Testis (tissue), 3 donors: ENCODE data around the gene NFIA. TPM values are rescaled to one million over a fixed set of nuclear protein-coding genes. Genes with fewer than 3 reads are reported as not detected.

Source experiments
- DNase-seq: peaks from one replicate; pipeline ENCODE4 v3.0.0-alpha.2; 2019
- H3K27ac ChIP-seq, 2 donors: fragments of 200-600 bp; sonication (generic); one replicate each; pipeline ENCODE4 v1.5.1; 2019
- H3K27me3 ChIP-seq: fragments of 200-600 bp; sonication (generic); one replicate; pipeline ENCODE4 v1.5.1; 2019
- H3K36me3 ChIP-seq: fragments of 200-600 bp; sonication (generic); one replicate; pipeline ENCODE4 v1.5.1; 2017; ENCODE audit warnings: low read depth; ENCODE audit errors: missing control alignments
- H3K4me1 ChIP-seq: fragments of 200-600 bp; sonication (generic); one replicate; pipeline ENCODE4 v1.5.1; 2019
- H3K4me3 ChIP-seq, 2 donors: fragments of 200-600 bp; sonication (generic); one replicate each; pipeline ENCODE4 v1.5.1; 2017 to 2019
- H3K9me3 ChIP-seq: fragments of 200-600 bp; sonication (generic); one replicate; pipeline ENCODE4 v1.5.1; 2017
- POLR2A ChIP-seq: fragments of 450-650 bp; IDR thresholded peaks from one replicate; pipeline ENCODE4 v1.6.1; 2017; ENCODE audit warnings: antibody characterized with exemption, mild to moderate bottlenecking, moderate library complexity
- WGBS, 2 donors: methylation state at CpG; one replicate each; pipeline ENCODE4 v1.1.5; 2018; 5-methylcytosine and 5-hydroxymethylcytosine counted together
- intact Hi-C: fragments of 100-400 bp; cut with DNase I; formaldehyde crosslinking; loops from one replicate; pipeline ENCODE4 v1.15.1; 2023; ENCODE audit warnings: low total_unique reads
- polyA plus RNA-seq: library from polyadenylated mRNA; stranded (reverse); fragments of 350-450 nt; fragmentation: Illumina TruSeq; extraction: RNeasy Lipid Tissue Mini Kit (QIAGEN cat#74804); gene quantifications from one replicate; pipeline ENCODE4 v1.2.3, GENCODE V29; 2014; ENCODE audit warnings: low read depth, low replicate concordance; ENCODE audit not compliant: insufficient read depth
- total RNA-seq, 2 donors: library from RNA; depleted of rRNA; stranded (reverse); fragments of >200 nt; gene quantifications; one replicate each; pipeline ENCODE4 v1.2.3, GENCODE V29; 2016
- TF ChIP-seq, protein P1 (sequence below), 3 experiments: fragments of 450-650 bp in 2 of 3; fragments of 200-600 bp in 1 of 3; sonication (generic) in 1 of 3; IDR thresholded peaks; one replicate each; pipeline ENCODE4 v1.5.1; 2016 to 2019; ENCODE audit warnings: antibody characterized with exemption in 3 of 3, mild to moderate bottlenecking in 2 of 3, moderate library complexity in 1 of 3

NFIA gene
- total and polyA plus RNA-seq, 3 donors from 2014 or later: 11.6 to 78.9 (median 53.5) TPM

DNA sequence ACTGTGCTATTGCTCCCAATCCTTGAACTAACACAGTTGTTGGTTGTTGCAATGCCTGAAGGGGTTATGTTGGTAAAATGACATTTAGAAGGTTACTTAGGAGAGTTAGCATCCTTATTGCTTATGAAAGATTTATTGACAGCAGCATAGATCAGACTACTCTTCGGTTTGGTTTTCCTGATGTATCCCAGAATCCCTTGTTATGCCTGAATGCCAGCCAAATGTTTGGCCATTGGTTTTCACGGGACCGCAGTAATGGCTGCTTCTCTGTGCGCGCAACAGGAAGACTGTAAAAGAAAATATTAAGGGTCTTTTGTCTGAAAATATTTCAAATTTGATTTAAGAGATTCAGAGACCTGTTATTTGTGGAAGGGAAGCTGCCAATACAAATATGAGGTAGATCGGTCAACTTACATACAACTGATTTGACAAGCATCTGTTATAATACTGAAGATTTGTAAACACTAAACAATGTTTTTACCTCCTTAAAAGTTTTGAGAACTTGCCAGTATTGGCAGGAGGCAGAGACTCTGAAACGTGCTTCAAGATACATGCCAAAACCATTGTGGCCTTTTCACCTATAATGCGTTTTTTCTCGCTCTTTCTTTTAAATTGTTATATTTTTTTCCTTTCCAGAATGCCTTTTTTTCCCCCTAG is 8.3 kb downstream of the NFIA start:
- H3K4me3 ChIP-seq: no peak overlapping the region
- intact Hi-C loops: no loop called here
- H3K4me1 ChIP-seq: peaks cover 34% of the 10 kb centered on the region
- H3K9me3 ChIP-seq: no peaks in the 10 kb centered on the region
- no peaks in the 10 kb centered on the region for H3K27me3 ChIP-seq
- H3K27ac ChIP-seq: peak overlapping the region in 1 of 2 donors; percentile 35
- no peak for TF ChIP-seq POLR2A
- TF ChIP-seq, protein P1, sequence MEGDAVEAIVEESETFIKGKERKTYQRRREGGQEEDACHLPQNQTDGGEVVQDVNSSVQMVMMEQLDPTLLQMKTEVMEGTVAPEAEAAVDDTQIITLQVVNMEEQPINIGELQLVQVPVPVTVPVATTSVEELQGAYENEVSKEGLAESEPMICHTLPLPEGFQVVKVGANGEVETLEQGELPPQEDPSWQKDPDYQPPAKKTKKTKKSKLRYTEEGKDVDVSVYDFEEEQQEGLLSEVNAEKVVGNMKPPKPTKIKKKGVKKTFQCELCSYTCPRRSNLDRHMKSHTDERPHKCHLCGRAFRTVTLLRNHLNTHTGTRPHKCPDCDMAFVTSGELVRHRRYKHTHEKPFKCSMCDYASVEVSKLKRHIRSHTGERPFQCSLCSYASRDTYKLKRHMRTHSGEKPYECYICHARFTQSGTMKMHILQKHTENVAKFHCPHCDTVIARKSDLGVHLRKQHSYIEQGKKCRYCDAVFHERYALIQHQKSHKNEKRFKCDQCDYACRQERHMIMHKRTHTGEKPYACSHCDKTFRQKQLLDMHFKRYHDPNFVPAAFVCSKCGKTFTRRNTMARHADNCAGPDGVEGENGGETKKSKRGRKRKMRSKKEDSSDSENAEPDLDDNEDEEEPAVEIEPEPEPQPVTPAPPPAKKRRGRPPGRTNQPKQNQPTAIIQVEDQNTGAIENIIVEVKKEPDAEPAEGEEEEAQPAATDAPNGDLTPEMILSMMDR (IDR thresholded peaks at IDR 0.05): no peak
- no peak for DNase-seq
- WGBS, 2 donors: 70 to 79% methylated on average over 9 of the region's 9 CpGs
- no peaks in the 10 kb centered on the region for H3K36me3 ChIP-seq

DNA sequence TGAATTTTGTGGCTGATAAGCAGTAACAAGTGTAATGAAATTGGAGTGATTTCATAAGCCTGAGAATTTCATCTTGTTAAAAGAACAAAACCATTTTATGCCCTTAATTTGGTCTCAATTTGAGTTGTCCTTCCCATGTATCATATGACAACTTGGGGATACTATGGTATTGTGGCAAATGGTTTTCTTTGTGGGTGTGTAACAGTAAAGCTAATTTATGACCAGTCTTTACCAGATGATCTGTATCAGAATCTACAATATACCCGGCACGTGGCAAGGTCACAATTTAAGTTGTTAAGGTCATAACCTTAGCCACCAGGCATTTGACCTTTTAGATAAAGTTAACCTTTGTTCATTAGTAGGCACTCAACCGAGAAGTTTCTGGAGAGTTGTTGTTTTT is 9.1 kb downstream of the NFIA start:
- TF ChIP-seq, protein P1 (IDR thresholded peaks at IDR 0.05): no peak
- TF ChIP-seq POLR2A: no peak
- Histone ChIP-seq H3K4me1 (peaks cover 34% of the 10 kb centered on the region), H3K27me3 (no peaks in the 10 kb centered on the region), H3K9me3 (no peaks in the 10 kb centered on the region), H3K27ac (no peak overlapping the region), H3K4me3 (no peak overlapping the region), H3K36me3 (no peaks in the 10 kb centered on the region)
- WGBS, 2 donors: 46 to 47% methylated on average over 3 of the region's 3 CpGs
- intact Hi-C loops: no loop called here
- no peak for DNase-seq

DNA sequence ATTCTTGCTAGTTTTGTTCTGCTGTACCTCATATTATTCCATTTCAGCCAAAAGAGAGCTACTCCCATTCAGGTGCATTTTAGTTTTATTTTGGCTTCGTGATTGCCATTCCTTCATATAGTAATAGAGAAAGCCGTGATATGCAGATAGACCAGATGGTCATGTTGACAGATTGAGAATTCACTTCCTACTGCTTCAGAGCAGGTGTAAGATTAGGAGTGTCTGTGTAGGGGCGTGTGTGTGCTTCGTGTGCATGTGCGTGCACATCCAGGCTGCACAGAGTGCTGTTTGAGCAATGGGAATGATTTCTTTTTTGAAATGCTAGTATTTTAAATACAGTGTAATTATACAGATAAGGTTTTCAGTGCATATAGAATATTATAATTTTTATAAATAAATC is 10.3 kb downstream of the NFIA start:
- Histone ChIP-seq H3K9me3 (no peaks in the 10 kb centered on the region), H3K4me1 (peaks cover 35% of the 10 kb centered on the region), H3K27ac (no peak overlapping the region), H3K27me3 (no peaks in the 10 kb centered on the region), H3K4me3 (no peak overlapping the region), H3K36me3 (no peaks in the 10 kb centered on the region)
- no peak for DNase-seq
- TF ChIP-seq, protein P1 (IDR thresholded peaks at IDR 0.05): no peak
- no peak for TF ChIP-seq POLR2A
- intact Hi-C loops: no loop called here
- 81 to 87% methylated on average over 5 of the region's 5 CpGs for WGBS, 2 donors

DNA sequence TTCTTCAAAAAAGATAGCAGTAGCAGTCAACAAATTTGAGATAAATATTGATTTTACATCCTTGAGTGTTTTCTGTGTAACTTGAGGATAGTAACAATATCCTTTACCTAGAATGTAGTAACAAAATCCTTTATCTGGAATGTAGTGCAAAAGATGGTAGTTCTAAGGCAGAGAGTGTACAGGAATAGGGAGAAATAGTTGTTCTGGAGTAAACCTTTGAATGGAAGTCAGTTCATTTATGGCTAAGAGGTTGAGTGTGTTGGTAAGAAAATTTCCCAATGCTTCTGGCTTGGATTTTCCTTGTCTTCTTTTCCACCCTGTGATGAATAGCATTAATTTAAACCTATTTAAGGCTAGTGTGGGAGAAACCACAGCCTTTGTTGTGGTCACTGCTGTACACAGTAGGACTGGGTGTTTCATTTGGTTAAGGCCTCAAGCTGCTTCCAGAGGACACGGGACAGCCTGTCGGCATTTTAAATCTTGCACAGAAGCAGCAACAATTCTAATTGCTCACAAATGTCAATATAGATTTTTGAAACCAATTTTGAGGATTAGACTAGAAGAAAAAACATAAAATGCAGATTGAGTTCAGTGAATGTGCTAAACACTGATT is 11.3 kb downstream of the NFIA start:
- peaks cover 43% of the 10 kb centered on the region for H3K4me1 ChIP-seq
- no peak overlapping the region for H3K27ac ChIP-seq
- intact Hi-C loops: no loop called here
- TF ChIP-seq, protein P1 (IDR thresholded peaks at IDR 0.05): no peak
- no peak for TF ChIP-seq POLR2A
- no peaks in the 10 kb centered on the region for H3K9me3 ChIP-seq
- no peaks in the 10 kb centered on the region for H3K27me3 ChIP-seq
- WGBS, 2 donors: 74 to 76% methylated on average over 2 of the region's 2 CpGs
- H3K4me3 ChIP-seq: no peak overlapping the region
- no peak for DNase-seq
- H3K36me3 ChIP-seq: no peaks in the 10 kb centered on the region
